GM23248 (cell line): ENCODE results near the gene LRMDA.

Experiments used
- EZH2 ChIP-seq: fragments of 200-600 bp; sonication (generic); IDR thresholded peaks from 2 replicates; pipeline ENCODE4 v1.6.1; 2018; ENCODE audit warnings: antibody characterized with exemption, mild to moderate bottlenecking; ENCODE audit not compliant: insufficient read depth, poor library complexity, severe bottlenecking
- EZH2phosphoT487 ChIP-seq: fragments of 200-600 bp; sonication (generic); IDR thresholded peaks from 2 replicates; pipeline ENCODE4 v1.6.1; 2018; ENCODE audit warnings: antibody characterized with exemption, moderate library complexity, mild to moderate bottlenecking, low read depth; ENCODE audit not compliant: insufficient read depth

GRCh38 chr10:76488602-76489001 is 1057.2 kb downstream of the LRMDA start:
- no peak for TF ChIP-seq EZH2
- TF ChIP-seq EZH2phosphoT487, result no peak
